Naive thymus-derived CD4-positive, alpha-beta T cell (primary cell): ENCODE data around the gene ARPC1A. TPM values are rescaled to one million over a fixed set of nuclear protein-coding genes. Genes with fewer than 3 reads are reported as not detected.
A peak's percentile ranks its signal among the peaks of the same experiment; 100 is the strongest.
"Not testable (repeated sequence)": the region's sequence is repeated elsewhere in the genome, so short reads cannot be mapped to it uniquely, and the experiment has no call there.

Source experiments
- ATAC-seq: fragments of 150-1000 bp; cut with Tn5 transposase; 2 replicates; pipeline ENCODE4 v1.10.0; 2021; ENCODE audit warnings: mild to moderate bottlenecking, moderate library complexity
- CTCF ChIA-PET: fragments of 350-600 bp; sonication (Branson Sonifier 250); formaldehyde crosslinking; loops from one replicate; lab custom pipeline; 2021; ENCODE audit warnings: antibody characterized with exemption; lab: Charles Lee
- POLR2A ChIA-PET: fragments of 350-600 bp; sonication (Branson Sonifier 250); formaldehyde crosslinking; loops from one replicate; lab custom pipeline; 2021; ENCODE audit warnings: antibody characterized with exemption, inconsistent platforms; lab: Charles Lee
- DNase-seq, 9 donors: peaks; one replicate each; pipeline versions ENCODE4 v3.0.0 to v3.0.0-alpha.2; 2020 to 2022; ENCODE audit warnings: mixed read lengths in 1 of 9
- H3K27ac ChIP-seq: one replicate; pipeline ENCODE4 v1.7.0; 2013; ENCODE audit warnings: mild to moderate bottlenecking, low read depth, low read length, moderate library complexity
- H3K27me3 ChIP-seq, 2 donors: one replicate each; pipeline ENCODE4 v1.7.0; 2013; ENCODE audit warnings: low read length in 2 of 2, mild to moderate bottlenecking in 2 of 2, moderate library complexity in 2 of 2; ENCODE audit not compliant: control insufficient read depth in 2 of 2, insufficient read depth in 2 of 2
- H3K36me3 ChIP-seq, 3 experiments: 1 replicate in 2 of 3; 2 replicates in 1 of 3; pipeline ENCODE4 v1.7.0; 2013; ENCODE audit warnings: low read length in 3 of 3, mild to moderate bottlenecking in 3 of 3, moderate library complexity in 1 of 3; ENCODE audit not compliant: insufficient read depth in 3 of 3, control insufficient read depth in 2 of 3
- H3K4me1 ChIP-seq, 2 donors: one replicate each; pipeline ENCODE4 v1.7.0; 2013; ENCODE audit warnings: low read length in 2 of 2, mild to moderate bottlenecking in 2 of 2, moderate library complexity in 1 of 2; ENCODE audit not compliant: control insufficient read depth in 2 of 2, insufficient read depth in 2 of 2
- H3K4me3 ChIP-seq: 2 replicates; pipeline ENCODE4 v1.7.0; 2013; ENCODE audit warnings: mild to moderate bottlenecking, low read length
- H3K9me3 ChIP-seq, 3 experiments: 1 replicate in 2 of 3; 2 replicates in 1 of 3; pipeline ENCODE4 v1.7.0; 2013; ENCODE audit warnings: low read length in 3 of 3; ENCODE audit not compliant: control insufficient read depth in 2 of 3
- H3K27ac Mint-ChIP-seq, 9 donors: one replicate each; pipeline ENCODE4 v1.8.0; 2020 to 2022; ENCODE audit warnings: mixed read lengths in 9 of 9, mild to moderate bottlenecking in 8 of 9, moderate library complexity in 5 of 9, inconsistent platforms in 2 of 9
- H3K27me3 Mint-ChIP-seq, 5 donors: one replicate each; pipeline ENCODE4 v1.8.0; 2021 to 2022; ENCODE audit warnings: mixed read lengths in 5 of 5, mild to moderate bottlenecking in 1 of 5
- H3K36me3 Mint-ChIP-seq, 5 donors: one replicate each; pipeline ENCODE4 v1.8.0; 2020 to 2022; ENCODE audit warnings: mixed read lengths in 5 of 5, mild to moderate bottlenecking in 3 of 5, inconsistent platforms in 1 of 5
- H3K4me1 Mint-ChIP-seq, 7 donors: one replicate each; pipeline ENCODE4 v1.8.0; 2020 to 2022; ENCODE audit warnings: mixed read lengths in 7 of 7, mild to moderate bottlenecking in 3 of 7, inconsistent platforms in 1 of 7
- H3K4me3 Mint-ChIP-seq, 10 donors: one replicate each; pipeline ENCODE4 v1.8.0; 2020 to 2022; ENCODE audit warnings: mild to moderate bottlenecking in 10 of 10, mixed read lengths in 10 of 10, moderate library complexity in 6 of 10, inconsistent platforms in 2 of 10
- H3K9me3 Mint-ChIP-seq, 11 donors: one replicate each; pipeline ENCODE4 v1.8.0; 2020 to 2022; ENCODE audit warnings: mixed read lengths in 11 of 11, mild to moderate bottlenecking in 4 of 11, inconsistent platforms in 1 of 11, moderate library complexity in 1 of 11
- intact Hi-C, 2 donors: fragments of 100-400 bp; cut with micrococcal nuclease; formaldehyde crosslinking; loops; one replicate each; pipeline ENCODE4 v1.15.1; 2023
- polyA plus RNA-seq, 2 donors: library from polyadenylated mRNA; unstranded; fragments of 300-500 nt; fragmentation: Illumina TruSeq; gene quantifications; one replicate each; pipeline ENCODE4 v1.2.3, GENCODE V29; 2021
- total RNA-seq, 6 experiments: library from RNA in 5 of 6; stranded (reverse) in 5 of 6; gene quantifications; 1 replicate in 5 of 6; 2 replicates in 1 of 6; pipeline ENCODE4 v1.2.3 and lab custom pipeline; 2021 to 2026

The ARPC1A gene
- total and polyA plus RNA-seq, 7 experiments from 2014 or later: 28.1 to 101 (median 53.4) TPM

- Histone ChIP-seq H3K36me3 (peaks cover 0 to 16% (median 9%) of the 10 kb centered on the region in 3 experiments), H3K4me1 (peaks cover 18 to 35% of the 10 kb centered on the region in 2 donors), H3K27me3 (no peaks in the 10 kb centered on the region), H3K27ac (peak within 1 kb of the TSS; percentile 95), H3K4me3 (peak within 1 kb of the TSS; percentile 83), H3K9me3 (no peaks in the 10 kb centered on the region)
- ChIA-PET CTCF (interaction anchor here (0.6 kb wide), 1 partner anchor 30 kb away, joined by 3 read pairs; no protein-coding TSS in a partner anchor), POLR2A (interaction anchor here (0.8 to 7.4 kb wide), 8 partner anchors 9 to 125 kb away, joined by 3 to 62 read pairs (median 4); partner anchors contain the start of genes ARPC1A, BUD31 and PDAP1)
- ATAC-seq (peak; percentile 82), DNase-seq (peak; percentile 67 to 86 (median 76))
- no peaks in the 10 kb centered on the region for H3K27me3 Mint-ChIP-seq
- H3K4me3 Mint-ChIP-seq: peak within 1 kb of the TSS; percentile 71 to 90 (median 82)
- H3K4me1 Mint-ChIP-seq: peaks cover 6 to 37% (median 32%) of the 10 kb centered on the region in 7 donors
- intact Hi-C loops: loop anchor here (1.0 to 5.0 kb wide), 10 partner anchors 9 to 232 kb away; partner anchors contain the start of genes BUD31 (in 2 of the 2), PDAP1 (in 2 of the 2), ARPC1A (in 1 of the 2) and CPSF4 (in 1 of the 2)
- peaks cover 4 to 14% (median 5%) of the 10 kb centered on the region in 5 donors for H3K36me3 Mint-ChIP-seq
- H3K27ac Mint-ChIP-seq: peak within 1 kb of the TSS; percentile 76 to 99 (median 94)
- H3K9me3 Mint-ChIP-seq: peaks cover 0 to 1% (median 0%) of the 10 kb centered on the region in 11 donors
Observed at GRCh38 chr7:99374111-99375064, 48.7 kb downstream of the ARPC1A start, which contains the start of gene ARPC1B. ARPC1B (plus strand) TSS chr7:99374730; CDS start chr7:99385715, 10,985 bp downstream.

GRCh38 chr7:99375070-99375807, 49.5 kb downstream of the ARPC1A start:
- Mint-ChIP-seq H3K4me3 (peak overlapping the region; percentile 71 to 90 (median 79)), H3K4me1 (peaks cover 13 to 45% (median 37%) of the 10 kb centered on the region in 7 donors), H3K27ac (peak overlapping the region; percentile 76 to 99 (median 94)), H3K36me3 (peaks cover 5 to 20% (median 5%) of the 10 kb centered on the region in 5 donors), H3K27me3 (no peaks in the 10 kb centered on the region), H3K9me3 (peaks cover 0 to 1% (median 0%) of the 10 kb centered on the region in 11 donors)
- ATAC-seq (peak; percentile 35), DNase-seq (peak; percentile 41 to 77 (median 49))
- H3K9me3 ChIP-seq: no peaks in the 10 kb centered on the region
- POLR2A ChIA-PET: interaction anchor here (0.8 to 7.4 kb wide), 9 partner anchors 11 to 182 kb away, joined by 3 to 62 read pairs (median 3); partner anchors contain the start of genes ARPC1A, BUD31 and PDAP1
- intact Hi-C loops: loop anchor here (2.0 kb wide), 4 partner anchors 18 to 232 kb away; partner anchors contain the start of genes CPSF4 (in 1 of the 2), PTCD1 (in 1 of the 2) and ZKSCAN5 (in 1 of the 2)
- peaks cover 0 to 16% (median 9%) of the 10 kb centered on the region in 3 experiments for H3K36me3 ChIP-seq
- H3K4me1 ChIP-seq: peaks cover 26 to 44% of the 10 kb centered on the region in 2 donors
- H3K27ac ChIP-seq: peak overlapping the region; percentile 95
- no peaks in the 10 kb centered on the region for H3K27me3 ChIP-seq
- peak overlapping the region; percentile 83 for H3K4me3 ChIP-seq
- CTCF ChIA-PET: no interaction called here

GRCh38 chr7:99379043-99379577, 53.4 kb downstream of the ARPC1A start:
- Mint-ChIP-seq H3K9me3 (peaks cover 0 to 1% (median 0%) of the 10 kb centered on the region in 11 donors), H3K27ac (peak overlapping the region; percentile 87 to 99 (median 98)), H3K27me3 (no peaks in the 10 kb centered on the region), H3K4me1 (peaks cover 29 to 64% (median 55%) of the 10 kb centered on the region in 7 donors), H3K36me3 (peaks cover 5 to 32% (median 7%) of the 10 kb centered on the region in 5 donors), H3K4me3 (peak overlapping the region; percentile 78 to 91 (median 84))
- H3K9me3 ChIP-seq: no peaks in the 10 kb centered on the region
- no peaks in the 10 kb centered on the region for H3K27me3 ChIP-seq
- DNase-seq: peak in 8 of 9 donors; percentile 16 to 71 (median 37)
- peaks cover 0 to 21% (median 9%) of the 10 kb centered on the region in 3 experiments for H3K36me3 ChIP-seq
- ChIA-PET CTCF (interaction anchor here (0.7 to 0.8 kb wide), 2 partner anchors 8 to 52 kb away, joined by 3 read pairs; no protein-coding TSS in a partner anchor), POLR2A (interaction anchor here (0.7 to 6.5 kb wide), 6 partner anchors 29 to 1496 kb away, joined by 3 to 62 read pairs (median 4); partner anchors contain the start of genes BUD31, PDAP1, SRRT and ZNF394)
- H3K4me3 ChIP-seq: peak overlapping the region; percentile 78
- ATAC-seq: peak; percentile 28
- intact Hi-C loops: no loop called here
- peak overlapping the region; percentile 96 for H3K27ac ChIP-seq
- peaks cover 44 to 64% of the 10 kb centered on the region in 2 donors for H3K4me1 ChIP-seq

GRCh38 chr7:99379693-99380031, 54.0 kb downstream of the ARPC1A start:
- H3K9me3 Mint-ChIP-seq, ATAC-seq, H3K27me3 ChIP-seq, H3K9me3 ChIP-seq, DNase-seq, H3K27me3 Mint-ChIP-seq: not testable (repeated sequence)
- H3K4me3 ChIP-seq: peak overlapping the region; percentile 78
- peak overlapping the region; percentile 87 to 99 (median 98) for H3K27ac Mint-ChIP-seq
- peaks cover 5 to 32% (median 7%) of the 10 kb centered on the region in 5 donors for H3K36me3 Mint-ChIP-seq
- ChIA-PET CTCF (interaction anchor here (0.7 to 1.6 kb wide), 3 partner anchors 9 to 52 kb away, joined by 3 read pairs; no protein-coding TSS in a partner anchor), POLR2A (interaction anchor here (0.8 to 6.5 kb wide), 7 partner anchors 13 to 1496 kb away, joined by 3 to 62 read pairs (median 4); partner anchors contain the start of genes BUD31, PDAP1, SRRT and ZNF394)
- peaks cover 29 to 69% (median 58%) of the 10 kb centered on the region in 7 donors for H3K4me1 Mint-ChIP-seq
- H3K4me3 Mint-ChIP-seq: peak overlapping the region; percentile 78 to 91 (median 84)
- H3K27ac ChIP-seq: peak overlapping the region; percentile 96
- intact Hi-C loops: loop anchor here (2.0 to 5.0 kb wide), 4 partner anchors 55 to 1233 kb away; partner anchors contain the start of genes ARPC1A (in 1 of the 2) and MOSPD3 (in 1 of the 2)
- H3K4me1 ChIP-seq: peaks cover 44 to 68% of the 10 kb centered on the region in 2 donors
- H3K36me3 ChIP-seq: peaks cover 0 to 20% (median 9%) of the 10 kb centered on the region in 3 experiments

- H3K27me3 ChIP-seq: no peaks in the 10 kb centered on the region
- peaks cover 0 to 1% (median 0%) of the 10 kb centered on the region in 11 donors for H3K9me3 Mint-ChIP-seq
- intact Hi-C loops: loop anchor here (2.0 to 5.0 kb wide), 4 partner anchors 55 to 1233 kb away; partner anchors contain the start of genes ARPC1A (in 1 of the 2) and MOSPD3 (in 1 of the 2)
- H3K27ac Mint-ChIP-seq: peak overlapping the region; percentile 87 to 99 (median 98)
- H3K4me3 ChIP-seq: peak overlapping the region; percentile 78
- peak overlapping the region; percentile 78 to 91 (median 84) for H3K4me3 Mint-ChIP-seq
- POLR2A ChIA-PET: interaction anchor here (0.9 to 1.7 kb wide), 10 partner anchors 8 to 120 kb away, joined by 3 to 25 read pairs (median 4); partner anchors contain the start of genes BUD31, PDAP1 and ZNF394
- no peaks in the 10 kb centered on the region for H3K9me3 ChIP-seq
- peaks cover 5 to 32% (median 7%) of the 10 kb centered on the region in 5 donors for H3K36me3 Mint-ChIP-seq
- H3K27ac ChIP-seq: peak overlapping the region; percentile 96
- peaks cover 0 to 14% (median 9%) of the 10 kb centered on the region in 3 experiments for H3K36me3 ChIP-seq
- ATAC-seq (peak; percentile 15), DNase-seq (peak in 7 of 9 donors; percentile 21 to 37 (median 30))
- H3K27me3 Mint-ChIP-seq: no peaks in the 10 kb centered on the region
- peaks cover 44 to 68% of the 10 kb centered on the region in 2 donors for H3K4me1 ChIP-seq
- CTCF ChIA-PET: interaction anchor here (1.0 to 1.6 kb wide), 2 partner anchors 11 to 13 kb away, joined by 3 read pairs; no protein-coding TSS in a partner anchor
- H3K4me1 Mint-ChIP-seq: peaks cover 29 to 70% (median 60%) of the 10 kb centered on the region in 7 donors
Observed at GRCh38 chr7:99380032-99380822, 54.5 kb downstream of the ARPC1A start.
